OCI-LY3 (cell line): ENCODE results near the gene QRICH2.
A peak's percentile ranks its signal among the peaks of the same experiment; 100 is the strongest.
"Not testable (repeated sequence)": the region's sequence is repeated elsewhere in the genome, so short reads cannot be mapped to it uniquely, and the experiment has no call there.

Experiments used
- H2AFZ ChIP-seq: fragments of 200-600, 300-600 bp; shearing (Covaris generic); 2 replicates; pipeline ENCODE4 v1.6.0; 2014; ENCODE audit warnings: antibody characterized with exemption, low read depth, low read length
- H3K27ac ChIP-seq: fragments of 200-600, 300-600 bp; sonication (generic); 2 replicates; pipeline ENCODE4 v1.5.1; 2014; ENCODE audit warnings: mild to moderate bottlenecking, low read length, moderate library complexity, mixed read lengths
- H3K27me3 ChIP-seq: fragments of 200-600, 300-600 bp; sonication (generic); 2 replicates; pipeline ENCODE4 v1.6.1; 2014; ENCODE audit warnings: low read depth, low read length, mixed read lengths
- H3K36me3 ChIP-seq: fragments of 200-600, 300-600 bp; sonication (generic); replicated peaks from 2 replicates; pipeline ENCODE3; 2014; ENCODE audit warnings: low read depth, low read length, mixed read lengths
- H3K4me1 ChIP-seq: fragments of 300-600, 200-600 bp; sonication (generic); 2 replicates; pipeline ENCODE4 v1.6.1; 2014; ENCODE audit warnings: low read length, mixed read lengths
- H3K4me2 ChIP-seq: fragments of 200-600, 300-600 bp; sonication (generic); 2 replicates; pipeline ENCODE4 v1.6.1; 2014; ENCODE audit warnings: low read length, mixed read lengths
- H3K4me3 ChIP-seq: fragments of 300-600, 200-600 bp; sonication (generic); 2 replicates; pipeline ENCODE4 v1.5.1; 2014; ENCODE audit warnings: antibody characterized with exemption, mild to moderate bottlenecking, low read length, moderate library complexity
- H3K79me2 ChIP-seq: fragments of 300-600, 200-600 bp; shearing (Covaris generic); 2 replicates; pipeline ENCODE4 v1.6.1; 2014; ENCODE audit warnings: mild to moderate bottlenecking, low read length, mixed read lengths
- H3K9ac ChIP-seq: fragments of 300-600, 200-600 bp; shearing (Covaris generic); 2 replicates; pipeline ENCODE4 v1.6.0; 2014; ENCODE audit warnings: mild to moderate bottlenecking, low read length, moderate library complexity
- H3K9me3 ChIP-seq: fragments of 200-600, 300-600 bp; shearing (Covaris generic); 2 replicates; pipeline ENCODE4 v1.6.1; 2014; ENCODE audit warnings: low read length, mixed read lengths; ENCODE audit not compliant: insufficient read depth
- H4K20me1 ChIP-seq: fragments of 200-600, 300-600 bp; sonication (generic); 2 replicates; pipeline ENCODE4 v1.6.1; 2016; ENCODE audit warnings: low read length, mixed read lengths; ENCODE audit not compliant: insufficient read depth
- EZH2phosphoT487 ChIP-seq: fragments of 200-600 bp; shearing (Covaris generic); IDR thresholded peaks from 2 replicates; pipeline ENCODE4 v1.6.1; 2018; ENCODE audit warnings: antibody characterized with exemption, mixed run types, low read depth
- TF ChIP-seq, protein P1 (sequence below): fragments of 200-600, 300-600 bp; sonication (generic); IDR thresholded peaks from 2 replicates; pipeline ENCODE4 v1.5.1; 2014; ENCODE audit warnings: antibody characterized with exemption, low read length, low read depth

QRICH2 gene

GRCh38 chr17:76262732-76263344, 45.2 kb downstream of the QRICH2 start:
- peaks cover 40% of the 10 kb centered on the region for H3K4me1 ChIP-seq
- TF ChIP-seq, protein P1, sequence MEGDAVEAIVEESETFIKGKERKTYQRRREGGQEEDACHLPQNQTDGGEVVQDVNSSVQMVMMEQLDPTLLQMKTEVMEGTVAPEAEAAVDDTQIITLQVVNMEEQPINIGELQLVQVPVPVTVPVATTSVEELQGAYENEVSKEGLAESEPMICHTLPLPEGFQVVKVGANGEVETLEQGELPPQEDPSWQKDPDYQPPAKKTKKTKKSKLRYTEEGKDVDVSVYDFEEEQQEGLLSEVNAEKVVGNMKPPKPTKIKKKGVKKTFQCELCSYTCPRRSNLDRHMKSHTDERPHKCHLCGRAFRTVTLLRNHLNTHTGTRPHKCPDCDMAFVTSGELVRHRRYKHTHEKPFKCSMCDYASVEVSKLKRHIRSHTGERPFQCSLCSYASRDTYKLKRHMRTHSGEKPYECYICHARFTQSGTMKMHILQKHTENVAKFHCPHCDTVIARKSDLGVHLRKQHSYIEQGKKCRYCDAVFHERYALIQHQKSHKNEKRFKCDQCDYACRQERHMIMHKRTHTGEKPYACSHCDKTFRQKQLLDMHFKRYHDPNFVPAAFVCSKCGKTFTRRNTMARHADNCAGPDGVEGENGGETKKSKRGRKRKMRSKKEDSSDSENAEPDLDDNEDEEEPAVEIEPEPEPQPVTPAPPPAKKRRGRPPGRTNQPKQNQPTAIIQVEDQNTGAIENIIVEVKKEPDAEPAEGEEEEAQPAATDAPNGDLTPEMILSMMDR = no peak
- TF ChIP-seq EZH2phosphoT487 = no peak
- no peaks in the 10 kb centered on the region for H3K9me3 ChIP-seq
- no peaks in the 10 kb centered on the region for H3K27me3 ChIP-seq
- H3K36me3 ChIP-seq = peaks cover 20% of the 10 kb centered on the region
- H2AFZ ChIP-seq = no peak overlapping the region
- no peaks in the 10 kb centered on the region; the same call in 1 of the 2 replicates for H4K20me1 ChIP-seq
- peak overlapping the region; percentile 82 for H3K4me2 ChIP-seq
- H3K27ac ChIP-seq = peak overlapping the region; percentile 94
- peak overlapping the region; percentile 66 for H3K4me3 ChIP-seq
- peaks cover 35% of the 10 kb centered on the region for H3K79me2 ChIP-seq
- peak overlapping the region; percentile 76 for H3K9ac ChIP-seq

DNA sequence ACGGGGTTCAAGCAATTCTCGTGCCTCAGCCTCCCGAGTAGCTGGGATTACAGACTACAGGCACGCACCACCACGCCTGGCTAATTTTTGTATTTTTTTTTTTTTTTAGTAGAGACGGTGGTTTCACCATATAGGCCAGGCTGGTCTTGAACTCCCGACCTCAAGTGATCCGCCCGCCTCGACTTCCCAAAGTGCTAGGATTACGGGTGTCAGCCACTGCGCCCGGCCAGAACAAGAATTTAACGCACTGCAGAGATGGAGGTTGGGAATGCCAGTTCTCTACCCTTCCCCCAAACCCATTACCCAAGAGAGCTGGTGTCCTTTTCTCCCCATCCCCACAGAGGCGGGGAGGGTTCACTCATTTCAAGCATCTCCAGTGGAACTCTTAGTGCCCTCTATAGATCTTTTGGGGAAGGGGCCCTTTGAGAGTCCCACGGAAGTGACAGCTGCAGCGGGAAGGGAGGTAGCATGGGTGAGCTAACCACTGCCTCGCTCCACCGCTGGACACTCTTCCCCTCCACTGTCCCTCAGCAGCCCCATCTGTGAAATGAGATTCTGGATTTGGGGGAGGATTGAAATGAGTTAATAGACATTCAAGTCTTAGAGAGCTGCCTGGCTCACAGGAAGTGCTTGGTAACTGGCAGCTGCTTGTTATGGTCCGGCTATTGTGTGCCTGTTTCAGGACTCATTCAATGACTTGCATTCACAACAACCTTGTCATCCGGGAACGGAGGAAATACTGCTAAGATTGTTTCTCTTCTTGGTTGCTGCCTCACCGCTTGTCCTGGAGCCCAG, 46.5 kb downstream of the QRICH2 start:
- Histone ChIP-seq H3K4me1 (peaks cover 37% of the 10 kb centered on the region), H4K20me1 (no peaks in the 10 kb centered on the region; the same call in 1 of the 2 replicates), H3K9me3 (no peaks in the 10 kb centered on the region), H3K27me3 (no peaks in the 10 kb centered on the region), H3K27ac (peak overlapping the region; percentile 94), H3K4me2 (peak overlapping the region; percentile 82), H3K36me3 (peaks cover 10% of the 10 kb centered on the region), H3K79me2 (peaks cover 23% of the 10 kb centered on the region), H3K9ac (peak overlapping the region; percentile 76), H2AFZ (peak overlapping the region; percentile 95), H3K4me3 (peak overlapping the region; percentile 66)
- no peak for TF ChIP-seq EZH2phosphoT487
- TF ChIP-seq, protein P1 = peak; percentile 38

GRCh38 chr17:76260669-76261068, 47.4 kb downstream of the QRICH2 start:
- Histone ChIP-seq H3K4me1 (peaks cover 37% of the 10 kb centered on the region), H3K36me3 (peaks cover under 1% of the 10 kb centered on the region), H3K9ac (no peak overlapping the region), H3K4me3 (no peak overlapping the region), H3K9me3 (no peaks in the 10 kb centered on the region), H3K27me3 (no peaks in the 10 kb centered on the region), H3K4me2 (no peak overlapping the region), H3K27ac (no peak overlapping the region), H4K20me1 (no peaks in the 10 kb centered on the region), H3K79me2 (peaks cover 13% of the 10 kb centered on the region), H2AFZ (no peak overlapping the region)
- no peak for TF ChIP-seq EZH2phosphoT487
- TF ChIP-seq, protein P1 = no peak

DNA sequence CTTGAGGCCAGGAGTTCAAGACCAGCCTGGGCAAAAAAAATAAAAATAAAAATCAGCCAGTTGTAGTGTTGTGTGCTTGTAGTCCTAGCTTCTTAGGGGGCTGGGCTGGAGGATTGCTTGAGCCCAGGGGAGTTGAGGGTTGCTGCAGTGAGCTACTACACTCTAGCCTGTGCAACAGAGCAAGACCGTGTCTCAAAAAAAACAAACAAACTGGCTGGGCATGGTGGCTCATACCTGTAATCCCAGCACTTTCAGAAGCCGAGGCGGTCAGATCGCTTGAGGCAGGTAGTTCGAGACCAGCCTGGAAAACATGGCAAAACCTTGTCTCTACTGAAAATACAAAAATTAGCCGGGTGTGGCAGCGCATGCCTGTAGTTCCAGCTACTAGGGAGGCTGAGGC, 47.9 kb downstream of the QRICH2 start:
- peaks cover 9% of the 10 kb centered on the region for H3K79me2 ChIP-seq
- peaks cover 37% of the 10 kb centered on the region for H3K4me1 ChIP-seq
- no peak overlapping the region for H3K27ac ChIP-seq
- no peak overlapping the region for H3K4me3 ChIP-seq
- H2AFZ ChIP-seq = no peak overlapping the region
- no peaks in the 10 kb centered on the region for H4K20me1 ChIP-seq
- no peaks in the 10 kb centered on the region for H3K36me3 ChIP-seq
- H3K9ac ChIP-seq = no peak overlapping the region
- no peak overlapping the region for H3K4me2 ChIP-seq
- H3K27me3 ChIP-seq = no peaks in the 10 kb centered on the region
- TF ChIP-seq EZH2phosphoT487 = no peak
- TF ChIP-seq, protein P1 = no peak
- no peaks in the 10 kb centered on the region for H3K9me3 ChIP-seq

GRCh38 chr17:76256430-76257050, 51.5 kb downstream of the QRICH2 start:
- H3K4me1 ChIP-seq = peaks cover 15% of the 10 kb centered on the region
- not testable (repeated sequence) for H3K9ac ChIP-seq, H3K79me2 ChIP-seq, H2AFZ ChIP-seq, H4K20me1 ChIP-seq, H3K27me3 ChIP-seq, H3K4me2 ChIP-seq, H3K4me3 ChIP-seq, H3K36me3 ChIP-seq, H3K9me3 ChIP-seq, H3K27ac ChIP-seq
